H1 (cell line): ENCODE measurements around the gene VSIG10L. TPM values are rescaled to one million over a fixed set of nuclear protein-coding genes. Genes with fewer than 3 reads are reported as not detected.
A peak's percentile ranks its signal among the peaks of the same experiment; 100 is the strongest.

Source experiments
- CTCF ChIA-PET: fragments of 300-600 bp; sonication (Branson Sonifier 250); formaldehyde crosslinking; loops from one replicate; lab custom pipeline; 2021; ENCODE audit not compliant: partially characterized antibody; lab: Charles Lee
- POLR2A ChIA-PET: fragments of 300-600 bp; sonication (Branson Sonifier 250); formaldehyde crosslinking; loops from one replicate; lab custom pipeline; 2021; ENCODE audit warnings: inconsistent platforms; ENCODE audit not compliant: partially characterized antibody; lab: Charles Lee
- DNase-seq, 2 experiments: peaks; one replicate each; pipeline versions ENCODE4 v3.0.0 to v3.0.0-alpha.2; 2010 to 2022; ENCODE audit warnings: low spot score in 2 of 2, low read depth in 1 of 2, mixed read lengths in 1 of 2
- FAIRE-seq: peaks from 2 replicates; lab custom pipeline; 2011; peaks lifted over from hg19 to GRCh38; lab: Jason Lieb, UNC
- H2AFZ ChIP-seq: 2 replicates; pipeline ENCODE4 v1.8.1; 2012; ENCODE audit warnings: low read length, inconsistent platforms
- H2AK5ac ChIP-seq: 2 replicates; pipeline ENCODE4 v1.6.1; 2013; ENCODE audit warnings: low read depth, low read length
- H2BK120ac ChIP-seq: replicated peaks from 2 replicates; pipeline ENCODE3; 2013; ENCODE audit warnings: low read depth, low read length, inconsistent platforms
- H2BK12ac ChIP-seq: 2 replicates; pipeline ENCODE4 v1.6.1; 2013; ENCODE audit warnings: low read depth, low read length
- H2BK15ac ChIP-seq: 2 replicates; pipeline ENCODE4 v1.6.1; 2013; ENCODE audit warnings: low read length
- H2BK20ac ChIP-seq: 2 replicates; pipeline ENCODE4 v1.6.1; 2013; ENCODE audit warnings: low read length
- H2BK5ac ChIP-seq: 2 replicates; pipeline ENCODE4 v1.6.1; 2013; ENCODE audit warnings: low read depth, low read length
- H3K14ac ChIP-seq: 2 replicates; pipeline ENCODE4 v1.6.1; 2013; ENCODE audit warnings: inconsistent platforms; ENCODE audit not compliant: insufficient read length
- H3K18ac ChIP-seq: 2 replicates; pipeline ENCODE4 v1.6.1; 2013; ENCODE audit warnings: low read length; ENCODE audit errors: extremely low read depth
- H3K23ac ChIP-seq: 2 replicates; pipeline ENCODE4 v1.6.1; 2013; ENCODE audit warnings: inconsistent platforms; ENCODE audit not compliant: insufficient read length
- H3K23me2 ChIP-seq: 2 replicates; pipeline ENCODE4 v1.6.1; 2013; ENCODE audit warnings: low read depth, low read length
- H3K27ac ChIP-seq: 2 replicates; pipeline ENCODE4 v1.6.1; 2011; ENCODE audit warnings: low read depth, low read length, inconsistent platforms
- H3K27me3 ChIP-seq, 4 experiments: replicated peaks in 1 of 4; 1 replicate in 1 of 4; 2 replicates in 3 of 4; pipeline versions ENCODE4 v1.6.1 to v1.8.1; 2011 to 2013; ENCODE audit warnings: low read length in 3 of 4, mild to moderate bottlenecking in 3 of 4, inconsistent platforms in 2 of 4, mixed read lengths in 2 of 4, moderate library complexity in 1 of 4; ENCODE audit not compliant: control insufficient read depth in 3 of 4, insufficient read depth in 3 of 4; ENCODE audit errors: extremely low read depth in 1 of 4
- H3K36me3 ChIP-seq, 4 experiments: 2 replicates each; pipeline versions ENCODE4 v1.6.1 to v1.8.1; 2011 to 2013; ENCODE audit warnings: mild to moderate bottlenecking in 4 of 4, low read length in 3 of 4, moderate library complexity in 2 of 4, control low read depth in 1 of 4, inconsistent platforms in 1 of 4; ENCODE audit not compliant: insufficient read depth in 4 of 4, control insufficient read depth in 2 of 4
- H3K4ac ChIP-seq: replicated peaks from 2 replicates; pipeline ENCODE3; 2013; ENCODE audit warnings: low read length, low read depth, mixed read lengths, inconsistent platforms; ENCODE audit not compliant: insufficient read length
- H3K4me1 ChIP-seq, 4 experiments: replicated peaks in 1 of 4; 1 replicate in 1 of 4; 2 replicates in 3 of 4; pipeline versions ENCODE4 v1.6.1 to v1.8.1; 2011 to 2013; ENCODE audit warnings: low read length in 3 of 4, inconsistent platforms in 2 of 4, mixed read lengths in 1 of 4; ENCODE audit not compliant: insufficient read depth in 4 of 4, control insufficient read depth in 3 of 4
- H3K4me2 ChIP-seq, 2 experiments: 2 replicates each; pipeline versions ENCODE4 v1.6.1 to v1.8.1; 2011 to 2013; ENCODE audit warnings: low read depth in 2 of 2, low read length in 2 of 2, control low read depth in 1 of 2, inconsistent platforms in 1 of 2, mild to moderate bottlenecking in 1 of 2; ENCODE audit not compliant: insufficient read depth in 1 of 2
- H3K4me3 ChIP-seq, 4 experiments: fragments of 200-600, 300-600 bp in 1 of 4; sonication (generic), shearing (Covaris generic), sonication (Bioruptor Twin) in 1 of 4; 2 replicates each; pipeline versions ENCODE4 v1.5.1 to v1.8.1; 2011 to 2016; ENCODE audit warnings: low read length in 4 of 4, low read depth in 3 of 4, control low read depth in 2 of 4, inconsistent platforms in 2 of 4, mild to moderate bottlenecking in 2 of 4, mixed read lengths in 1 of 4, moderate library complexity in 1 of 4; ENCODE audit not compliant: insufficient read depth in 2 of 4; ENCODE audit errors: extremely low read depth in 1 of 4
- H3K56ac ChIP-seq: replicated peaks from 2 replicates; pipeline ENCODE3; 2013; ENCODE audit warnings: low read depth, mild to moderate bottlenecking, mixed read lengths, low read length, inconsistent platforms; ENCODE audit not compliant: insufficient read length
- H3K79me1 ChIP-seq: 2 replicates; pipeline ENCODE4 v1.6.1; 2013; ENCODE audit warnings: low read depth, low read length, control low read depth
- H3K79me2 ChIP-seq, 2 experiments: 2 replicates each; pipeline versions ENCODE4 v1.6.1 to v1.8.1; 2012 to 2013; ENCODE audit warnings: low read length in 2 of 2, mild to moderate bottlenecking in 2 of 2, inconsistent platforms in 1 of 2; ENCODE audit not compliant: insufficient read depth in 2 of 2, control insufficient read depth in 1 of 2
- H3K9ac ChIP-seq, 4 experiments: replicated peaks in 1 of 4; 1 replicate in 1 of 4; 2 replicates in 3 of 4; pipeline versions ENCODE4 v1.6.1 to v1.8.1; 2011 to 2013; ENCODE audit warnings: low read depth in 3 of 4, low read length in 3 of 4, control low read depth in 2 of 4, mild to moderate bottlenecking in 2 of 4, moderate library complexity in 2 of 4, inconsistent platforms in 1 of 4; ENCODE audit errors: extremely low read depth in 1 of 4
- H3K9me3 ChIP-seq, 2 experiments: 2 replicates each; pipeline versions ENCODE4 v1.6.1 to v1.8.1; 2012 to 2013; ENCODE audit warnings: mild to moderate bottlenecking in 2 of 2, moderate library complexity in 2 of 2, control low read depth in 1 of 2, inconsistent platforms in 1 of 2, low read depth in 1 of 2, low read length in 1 of 2, mixed read lengths in 1 of 2; ENCODE audit not compliant: insufficient read depth in 2 of 2
- H4K20me1 ChIP-seq, 2 experiments: replicated peaks in 1 of 2; 2 replicates each; pipeline versions ENCODE3 to v1.8.1; 2011 to 2013; ENCODE audit warnings: inconsistent platforms in 2 of 2, low read length in 2 of 2, mild to moderate bottlenecking in 1 of 2; ENCODE audit not compliant: insufficient read depth in 2 of 2, control insufficient read depth in 1 of 2
- H4K5ac ChIP-seq: 2 replicates; pipeline ENCODE4 v1.6.1; 2013; ENCODE audit warnings: low read length, low read depth, mixed read lengths, inconsistent platforms; ENCODE audit not compliant: insufficient read length
- H4K8ac ChIP-seq: 2 replicates; pipeline ENCODE4 v1.8.0; 2013; ENCODE audit warnings: mild to moderate bottlenecking, moderate library complexity, low read length, inconsistent platforms; ENCODE audit not compliant: insufficient read depth; ENCODE audit errors: extremely low read depth
- H4K91ac ChIP-seq: replicated peaks from 2 replicates; pipeline ENCODE3; 2013; ENCODE audit warnings: low read length, mixed read lengths, inconsistent platforms; ENCODE audit not compliant: insufficient read length
- JUND ChIP-seq: IDR thresholded peaks from 2 replicates; pipeline ENCODE4 v1.6.1; 2011; ENCODE audit warnings: mild to moderate bottlenecking, improper control_type of control experiment, low read length
- KDM5A ChIP-seq: fragments of 200-600 bp; IDR thresholded peaks from 2 replicates; pipeline ENCODE4 v1.7.1; 2012; ENCODE audit warnings: mild to moderate bottlenecking, low read length, inconsistent platforms, mixed read lengths
- SP1 ChIP-seq: IDR thresholded peaks from 2 replicates; pipeline ENCODE4 v1.6.1; 2011; ENCODE audit warnings: low read depth, low read length
- WGBS, 2 experiments: shearing (Covaris generic) in 1 of 2; methylation state at CpG; one replicate each; pipeline versions ENCODE4 v1.1.6 to v1.1.7; 2013 to 2015; ENCODE audit warnings: low lambda C conversion rate in 2 of 2, mixed read lengths in 2 of 2, inconsistent platforms in 1 of 2, low coverage in 1 of 2, missing lambda C conversion rate in 1 of 2; ENCODE audit not compliant: insufficient replicate concordance in 2 of 2, insufficient coverage in 1 of 2, insufficient read length in 1 of 2; ENCODE audit errors: extremely low coverage in 1 of 2, missing lambda C conversion rate in 1 of 2; 5-methylcytosine and 5-hydroxymethylcytosine counted together
- polyA plus RNA-seq, 7 experiments: library from polyadenylated mRNA; depleted of rRNA in 3 of 7; stranded (reverse) in 5 of 7; unstranded in 2 of 7; fragments of >200 nt in 5 of 7; fragments of 200-250 nt in 2 of 7; gene quantifications; 1 replicate in 5 of 7; 2 replicates in 1 of 7; 4 replicates in 1 of 7; pipeline versions ENCODE4 v1.2.1 to v1.2.3, GENCODE V29; 2011 to 2013; ENCODE audit warnings: missing spikeins in 2 of 7, mixed read lengths in 2 of 7
- total RNA-seq: library from RNA; stranded (reverse); fragmentation: NEBNext Ultra II Directional; extraction: Animal tissue kit (Norgen Biotek cat#: 25700); gene quantifications from 2 replicates; pipeline ENCODE4 v1.2.1, GENCODE V29; 2021

Gene VSIG10L
- total and polyA plus RNA-seq, 2 of the 8 experiments (the other 6 are each of a cell fraction or from before 2014, with no cell fraction given), result 10.3 to 10.4 TPM

GRCh38 chr19:51333836-51334460 lies 8.0 kb downstream of the VSIG10L start:
- Histone ChIP-seq H3K4me2 (no peak overlapping the region), H2AFZ (no peak overlapping the region), H4K5ac (no peak overlapping the region), H4K91ac (no peak overlapping the region), H3K27ac (no peak overlapping the region), H2AK5ac (no peak overlapping the region), H2BK15ac (no peak overlapping the region), H3K4me1 (peaks cover 0 to 4% (median 0%) of the 10 kb centered on the region in 4 experiments; a peak in 2 of 7 replicates), H3K4ac (no peak overlapping the region), H3K36me3 (peaks cover 0 to 16% (median 2%) of the 10 kb centered on the region in 4 experiments; a peak in 4 of 8 replicates), H3K9me3 (no peaks in the 10 kb centered on the region; a peak in 1 of 4 replicates), H4K20me1 (no peaks in the 10 kb centered on the region), H3K56ac (no peak overlapping the region), H3K27me3 (no peaks in the 10 kb centered on the region), H3K18ac (no peak overlapping the region), H2BK120ac (no peak overlapping the region), H4K8ac (no peak overlapping the region), H2BK5ac (no peak overlapping the region), H3K79me2 (no peaks in the 10 kb centered on the region), H2BK12ac (no peak overlapping the region), H3K23ac (no peak overlapping the region), H3K14ac (no peak overlapping the region), H3K4me3 (no peak overlapping the region), H3K9ac (no peak overlapping the region), H3K23me2 (no peaks in the 10 kb centered on the region), H2BK20ac (no peak overlapping the region), H3K79me1 (no peaks in the 10 kb centered on the region)
- no peak for TF ChIP-seq JUND
- TF ChIP-seq SP1, result peak; percentile 75; the same call in 1 of the 2 replicates
- no peak for TF ChIP-seq KDM5A
- FAIRE-seq, result peak; percentile 13
- 92% methylated on average over 13 of the region's 13 CpGs; no CpG with 5 or more reads in 1 of the 2 experiments for WGBS, 2 experiments
- CTCF ChIA-PET, result interaction anchor here (0.6 to 1.1 kb wide), 2 partner anchors 39 to 775 kb away, joined by 3 read pairs; no protein-coding TSS in a partner anchor
- no peak for DNase-seq
- POLR2A ChIA-PET, result interaction anchor here (0.5 to 1.2 kb wide), 2 partner anchors 41 to 592 kb away, joined by 3 read pairs; no protein-coding TSS in a partner anchor
